Keratinocyte (primary cell): Measurements from ENCODE around the gene SLC1A1.

ENCODE experiments used
- EZH2 ChIP-seq: IDR thresholded peaks from one replicate; pipeline ENCODE4 v1.6.1; 2012; ENCODE audit warnings: inconsistent platforms, mild to moderate bottlenecking, low read length, moderate library complexity
- TF ChIP-seq, protein P1 (sequence below), 3 experiments: IDR thresholded peaks in 1 of 3; conservative IDR thresholded peaks in 1 of 3; optimal IDR thresholded peaks in 1 of 3; 2 replicates in 2 of 3; 3 replicates in 1 of 3; pipeline versions ENCODE3 to v1.5.1; 2011; ENCODE audit warnings: low read length in 3 of 3, mild to moderate bottlenecking in 3 of 3, moderate library complexity in 2 of 3, control low read depth in 1 of 3, inconsistent platforms in 1 of 3; ENCODE audit not compliant: insufficient read depth in 2 of 3; ENCODE audit errors: extremely low read depth in 1 of 3

DNA sequence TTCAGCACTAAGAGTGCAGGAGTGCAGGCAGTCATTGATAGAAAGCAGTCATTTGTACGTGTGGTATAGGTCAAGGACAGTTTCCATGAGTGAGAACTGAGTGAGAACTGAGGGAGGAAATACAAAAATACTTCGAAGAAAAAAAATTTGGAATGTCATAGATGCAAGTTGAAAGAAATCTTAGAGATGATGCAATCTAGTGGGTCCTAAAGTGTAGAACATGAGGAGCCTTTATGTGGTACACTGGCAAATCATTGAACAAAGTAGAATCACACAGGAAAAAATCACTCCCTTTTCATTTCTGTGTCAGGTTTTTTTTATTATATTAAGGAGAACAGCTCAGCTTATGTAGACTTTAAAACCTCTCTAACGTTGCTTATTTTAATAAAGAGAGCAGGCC lies 26.4 kb upstream of the SLC1A1 start:
- TF ChIP-seq, protein P1, sequence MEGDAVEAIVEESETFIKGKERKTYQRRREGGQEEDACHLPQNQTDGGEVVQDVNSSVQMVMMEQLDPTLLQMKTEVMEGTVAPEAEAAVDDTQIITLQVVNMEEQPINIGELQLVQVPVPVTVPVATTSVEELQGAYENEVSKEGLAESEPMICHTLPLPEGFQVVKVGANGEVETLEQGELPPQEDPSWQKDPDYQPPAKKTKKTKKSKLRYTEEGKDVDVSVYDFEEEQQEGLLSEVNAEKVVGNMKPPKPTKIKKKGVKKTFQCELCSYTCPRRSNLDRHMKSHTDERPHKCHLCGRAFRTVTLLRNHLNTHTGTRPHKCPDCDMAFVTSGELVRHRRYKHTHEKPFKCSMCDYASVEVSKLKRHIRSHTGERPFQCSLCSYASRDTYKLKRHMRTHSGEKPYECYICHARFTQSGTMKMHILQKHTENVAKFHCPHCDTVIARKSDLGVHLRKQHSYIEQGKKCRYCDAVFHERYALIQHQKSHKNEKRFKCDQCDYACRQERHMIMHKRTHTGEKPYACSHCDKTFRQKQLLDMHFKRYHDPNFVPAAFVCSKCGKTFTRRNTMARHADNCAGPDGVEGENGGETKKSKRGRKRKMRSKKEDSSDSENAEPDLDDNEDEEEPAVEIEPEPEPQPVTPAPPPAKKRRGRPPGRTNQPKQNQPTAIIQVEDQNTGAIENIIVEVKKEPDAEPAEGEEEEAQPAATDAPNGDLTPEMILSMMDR (optimal IDR thresholded peaks at IDR 0.05 in 1 of 3, IDR thresholded peaks at IDR 0.05 in 1 of 3, conservative IDR thresholded peaks at IDR 0.05 in 1 of 3; ENCODE audit: extremely low read depth in 1 of 3, insufficient read depth in 2 of 3, low read length in 3 of 3), result no peak
- TF ChIP-seq EZH2, result no peak
